LNCaP clone FGC (cell line): ENCODE measurements around the gene JMJD8.

Source experiments
- DNase-seq: peaks from one replicate; pipeline ENCODE4 v3.0.0-alpha.2; 2011; ENCODE audit warnings: low read depth
- H3K4me3 ChIP-seq: 2 replicates; pipeline ENCODE4 v1.5.1; 2011; ENCODE audit warnings: mild to moderate bottlenecking, low read depth, low read length, control low read depth
- CTCF ChIP-seq: IDR thresholded peaks from 2 replicates; pipeline ENCODE4 v1.5.1; 2012; ENCODE audit warnings: mild to moderate bottlenecking; ENCODE audit not compliant: control insufficient read depth, insufficient read depth; ENCODE audit errors: extremely low read depth

JMJD8 gene

GRCh38 chr16:707062-707538 lies 23.0 kb upstream of the JMJD8 start:
- DNase-seq: no peak
- no peak overlapping the region for H3K4me3 ChIP-seq

GRCh38 chr16:706189-707061 lies 22.3 kb upstream of the JMJD8 start:
- no peak for DNase-seq
- 0 out of 2 replicates have a peak overlapping the region, but pooled peaks have one; percentile 7 for H3K4me3 ChIP-seq
- TF ChIP-seq CTCF: no peak

More at GRCh38 chr16:707062-707538, 23.0 kb upstream of the JMJD8 start:
- no peak for TF ChIP-seq CTCF

- TF ChIP-seq CTCF: no peak
- DNase-seq: no peak
- H3K4me3 ChIP-seq: peak within 1 kb of the TSS; percentile 55
Measured at GRCh38 chr16:705431-706188, 21.5 kb upstream of the JMJD8 start, which contains the start of gene FBXL16. Gene FBXL16 (minus strand): TSS chr16:705801. CDS start chr16:697405, 8,396 bp downstream.

- peak overlapping the region; percentile 55 for H3K4me3 ChIP-seq
- no peak for DNase-seq
- TF ChIP-seq CTCF: no peak
Measured at GRCh38 chr16:704552-705380, 20.6 kb upstream of the JMJD8 start.

- TF ChIP-seq CTCF: no peak
- no peak for DNase-seq
- H3K4me3 ChIP-seq: no peak overlapping the region
Measured at GRCh38 chr16:704047-704446, 19.9 kb upstream of the JMJD8 start.

- DNase-seq: no peak
- H3K4me3 ChIP-seq: no peak overlapping the region
- no peak for TF ChIP-seq CTCF
Measured at GRCh38 chr16:703406-703805, 19.3 kb upstream of the JMJD8 start.
